Mesendoderm (in vitro differentiated cells): ENCODE results near the gene PNLIPRP2.

Source experiments
- DNase-seq: peaks from one replicate; pipeline ENCODE4 v3.0.0; 2013
- H2AK5ac ChIP-seq: 2 replicates; pipeline ENCODE4 v1.6.1; 2013; ENCODE audit warnings: low read length, inconsistent platforms
- H2BK120ac ChIP-seq: 2 replicates; pipeline ENCODE4 v1.6.1; 2013; ENCODE audit warnings: low read depth, mild to moderate bottlenecking, low read length, moderate library complexity, mixed read lengths
- H2BK15ac ChIP-seq: replicated peaks from 2 replicates; pipeline ENCODE4 v1.6.1; 2013; ENCODE audit warnings: low read depth, mild to moderate bottlenecking, moderate library complexity
- H2BK5ac ChIP-seq: 2 replicates; pipeline ENCODE4 v1.6.1; 2013; ENCODE audit warnings: low read length, inconsistent platforms
- H3K18ac ChIP-seq: 2 replicates; pipeline ENCODE4 v1.6.1; 2013; ENCODE audit warnings: mild to moderate bottlenecking, low read length, mixed read lengths
- H3K23ac ChIP-seq: one replicate; pipeline ENCODE4 v1.6.1; 2013; ENCODE audit warnings: low read length
- H3K27ac ChIP-seq: 2 replicates; pipeline ENCODE4 v1.5.1; 2013; ENCODE audit warnings: low read depth, mild to moderate bottlenecking, inconsistent platforms, low read length, moderate library complexity
- H3K27me3 ChIP-seq: 2 replicates; pipeline ENCODE4 v1.6.1; 2013; ENCODE audit warnings: low read length, control low read depth, mild to moderate bottlenecking, inconsistent platforms; ENCODE audit not compliant: insufficient read depth, poor library complexity
- H3K36me3 ChIP-seq: 2 replicates; pipeline ENCODE4 v1.6.1; 2013; ENCODE audit warnings: low read length, inconsistent platforms; ENCODE audit not compliant: control insufficient read depth, insufficient read depth
- H3K4ac ChIP-seq: one replicate; pipeline ENCODE4 v1.6.1; 2013; ENCODE audit warnings: low read depth, mild to moderate bottlenecking, low read length, moderate library complexity
- H3K4me1 ChIP-seq: 2 replicates; pipeline ENCODE4 v1.6.1; 2013; ENCODE audit warnings: low read depth, low read length, inconsistent platforms; ENCODE audit not compliant: control insufficient read depth
- H3K4me2 ChIP-seq: 2 replicates; pipeline ENCODE4 v1.6.1; 2013; ENCODE audit warnings: low read length
- H3K4me3 ChIP-seq: 2 replicates; pipeline ENCODE4 v1.5.1; 2013; ENCODE audit warnings: mild to moderate bottlenecking, low read length
- H3K56ac ChIP-seq: one replicate; pipeline ENCODE4 v1.6.1; 2013; ENCODE audit warnings: low read length
- H3K79me1 ChIP-seq: 2 replicates; pipeline ENCODE4 v1.6.1; 2013; ENCODE audit warnings: low read length, inconsistent platforms
- H3K79me2 ChIP-seq: 2 replicates; pipeline ENCODE4 v1.6.1; 2013; ENCODE audit warnings: mild to moderate bottlenecking, low read length; ENCODE audit not compliant: control insufficient read depth, insufficient read depth
- H3K9ac ChIP-seq: 2 replicates; pipeline ENCODE4 v1.6.1; 2013; ENCODE audit warnings: low read length, inconsistent platforms
- H4K5ac ChIP-seq: one replicate; pipeline ENCODE4 v1.6.1; 2013; ENCODE audit warnings: low read length
- H4K8ac ChIP-seq: one replicate; pipeline ENCODE4 v1.6.1; 2013; ENCODE audit warnings: low read depth, mild to moderate bottlenecking, control low read depth, low read length, moderate library complexity
- WGBS: extraction: QIAGEN DNeasy Blood & Tissue Kit; methylation state at CpG from one replicate; pipeline ENCODE4 v1.1.7; 2013; ENCODE audit warnings: low lambda C conversion rate, missing lambda C conversion rate; ENCODE audit not compliant: insufficient coverage; ENCODE audit errors: extremely low coverage; 5-methylcytosine and 5-hydroxymethylcytosine counted together

PNLIPRP2 gene

DNA sequence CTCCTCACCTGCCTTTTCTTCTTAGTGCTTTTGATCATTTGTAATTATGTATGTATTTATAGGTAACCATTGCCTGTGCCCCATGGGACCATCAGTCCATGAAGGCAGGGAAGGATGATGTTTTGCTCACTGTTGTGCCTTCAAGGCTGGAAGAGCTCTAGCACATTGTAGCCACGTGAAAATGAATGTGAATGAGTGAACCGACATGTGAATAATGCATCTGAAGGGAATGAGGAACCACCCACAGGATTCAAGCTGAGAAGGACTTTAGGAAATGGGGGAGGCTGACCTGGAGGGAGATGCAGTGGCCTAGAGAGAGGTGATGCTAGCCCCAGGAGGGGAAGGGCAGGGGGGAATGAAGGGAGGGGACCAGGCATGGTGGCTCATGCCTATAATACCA lies 6.0 kb upstream of the PNLIPRP2 start:
- H3K56ac ChIP-seq, result no peak overlapping the region
- no peak overlapping the region for H2BK120ac ChIP-seq
- no peak overlapping the region for H2AK5ac ChIP-seq
- H4K8ac ChIP-seq, result no peak overlapping the region
- H2BK5ac ChIP-seq, result no peak overlapping the region
- no peak for DNase-seq
- H3K23ac ChIP-seq, result no peak overlapping the region
- no peak overlapping the region for H3K4me2 ChIP-seq
- H3K79me2 ChIP-seq, result no peaks in the 10 kb centered on the region
- H3K4me1 ChIP-seq, result no peaks in the 10 kb centered on the region
- H3K79me1 ChIP-seq, result no peaks in the 10 kb centered on the region
- no peak overlapping the region for H3K18ac ChIP-seq
- H3K36me3 ChIP-seq, result no peaks in the 10 kb centered on the region
- no peak overlapping the region for H3K9ac ChIP-seq
- WGBS, result no CpG with 5 or more reads among the region's 2 CpGs
- no peak overlapping the region for H3K27ac ChIP-seq
- H3K4me3 ChIP-seq, result no peak overlapping the region
- no peak overlapping the region for H3K4ac ChIP-seq
- no peak overlapping the region for H2BK15ac ChIP-seq
- no peaks in the 10 kb centered on the region for H3K27me3 ChIP-seq
- no peak overlapping the region for H4K5ac ChIP-seq

DNA sequence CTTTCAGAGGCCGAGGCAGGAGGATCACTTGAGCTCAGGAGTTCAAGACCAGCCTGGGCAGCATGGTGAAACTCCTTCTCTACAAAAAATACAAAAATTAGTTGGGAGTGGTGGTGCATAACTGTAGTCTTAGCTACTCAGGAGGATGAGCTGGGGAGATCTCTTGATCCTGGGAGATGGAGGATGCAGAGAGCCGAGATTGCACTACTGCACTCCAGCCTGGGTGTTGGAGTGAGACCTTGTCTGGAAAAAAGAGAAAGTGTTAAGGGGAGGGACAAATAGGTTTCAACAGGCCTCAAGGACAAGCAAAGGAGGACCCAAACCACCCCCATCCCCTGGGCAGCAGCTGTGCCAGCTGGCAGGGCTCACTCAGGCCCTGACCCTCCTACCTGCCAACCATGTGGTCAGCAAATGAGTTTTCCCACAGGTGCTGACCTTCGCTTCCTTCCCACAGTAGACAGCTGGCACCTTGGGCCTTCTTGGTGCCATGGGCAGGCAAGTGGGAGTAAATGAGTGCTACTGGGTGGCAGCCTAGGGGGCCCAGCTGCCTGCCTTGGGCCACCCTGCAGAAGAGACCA lies 5.5 kb upstream of the PNLIPRP2 start:
- Histone ChIP-seq H4K8ac (no peak overlapping the region), H3K23ac (no peak overlapping the region), H3K4ac (no peak overlapping the region), H2BK5ac (no peak overlapping the region), H3K27me3 (no peaks in the 10 kb centered on the region), H3K4me2 (no peak overlapping the region), H3K27ac (no peak overlapping the region), H3K4me1 (no peaks in the 10 kb centered on the region), H3K56ac (no peak overlapping the region), H2AK5ac (no peak overlapping the region), H3K18ac (no peak overlapping the region), H3K79me1 (no peaks in the 10 kb centered on the region), H3K9ac (no peak overlapping the region), H3K79me2 (no peaks in the 10 kb centered on the region), H2BK15ac (no peak overlapping the region), H3K4me3 (no peak overlapping the region), H3K36me3 (no peaks in the 10 kb centered on the region), H2BK120ac (no peak overlapping the region), H4K5ac (no peak overlapping the region)
- no peak for DNase-seq
- WGBS, result no CpG with 5 or more reads among the region's 3 CpGs

GRCh38 chr10:116621476-116621875 lies 723 bp downstream of the PNLIPRP2 start:
- no CpG with 5 or more reads among the region's 8 CpGs for WGBS
- H4K8ac ChIP-seq, result no peak overlapping the region
- H2BK5ac ChIP-seq, result no peak overlapping the region
- H3K36me3 ChIP-seq, result no peaks in the 10 kb centered on the region
- no peak overlapping the region for H3K9ac ChIP-seq
- no peak overlapping the region for H2BK15ac ChIP-seq
- no peak overlapping the region for H3K4ac ChIP-seq
- no peak overlapping the region for H2AK5ac ChIP-seq
- no peaks in the 10 kb centered on the region for H3K4me1 ChIP-seq
- H3K79me2 ChIP-seq, result no peaks in the 10 kb centered on the region
- H3K27ac ChIP-seq, result no peak overlapping the region
- H2BK120ac ChIP-seq, result no peak overlapping the region
- no peak overlapping the region for H3K4me3 ChIP-seq
- H3K4me2 ChIP-seq, result no peak overlapping the region
- no peak for DNase-seq
- no peak overlapping the region for H3K18ac ChIP-seq
- H3K79me1 ChIP-seq, result no peaks in the 10 kb centered on the region
- no peak overlapping the region for H4K5ac ChIP-seq
- no peak overlapping the region for H3K23ac ChIP-seq
- no peaks in the 10 kb centered on the region for H3K27me3 ChIP-seq
- no peak overlapping the region for H3K56ac ChIP-seq

GRCh38 chr10:116621934-116622655 lies 1.3 kb downstream of the PNLIPRP2 start:
- Histone ChIP-seq H4K8ac (no peak overlapping the region), H3K4ac (no peak overlapping the region), H3K4me2 (no peak overlapping the region), H3K27me3 (no peaks in the 10 kb centered on the region), H4K5ac (no peak overlapping the region), H3K36me3 (no peaks in the 10 kb centered on the region), H2BK15ac (no peak overlapping the region), H2BK120ac (no peak overlapping the region), H3K4me1 (no peaks in the 10 kb centered on the region), H3K9ac (no peak overlapping the region), H3K27ac (no peak overlapping the region), H3K4me3 (no peak overlapping the region), H2AK5ac (no peak overlapping the region), H3K56ac (no peak overlapping the region), H3K18ac (no peak overlapping the region), H3K79me1 (no peaks in the 10 kb centered on the region), H3K79me2 (no peaks in the 10 kb centered on the region), H3K23ac (no peak overlapping the region), H2BK5ac (no peak overlapping the region)
- no CpG with 5 or more reads among the region's 11 CpGs for WGBS
- DNase-seq, result no peak

GRCh38 chr10:116625845-116626244 lies 5.1 kb downstream of the PNLIPRP2 start:
- H3K23ac ChIP-seq, result no peak overlapping the region
- no peak overlapping the region for H2BK5ac ChIP-seq
- H2BK120ac ChIP-seq, result no peak overlapping the region
- H3K79me2 ChIP-seq, result no peaks in the 10 kb centered on the region
- no peaks in the 10 kb centered on the region for H3K36me3 ChIP-seq
- no peak overlapping the region for H3K9ac ChIP-seq
- H3K4ac ChIP-seq, result no peak overlapping the region
- no peaks in the 10 kb centered on the region for H3K79me1 ChIP-seq
- no peak overlapping the region for H3K56ac ChIP-seq
- DNase-seq, result no peak
- no peak overlapping the region for H3K27ac ChIP-seq
- no peak overlapping the region for H3K18ac ChIP-seq
- H3K4me2 ChIP-seq, result no peak overlapping the region
- no peak overlapping the region for H4K8ac ChIP-seq
- H2BK15ac ChIP-seq, result no peak overlapping the region
- peaks cover 8% of the 10 kb centered on the region for H3K4me1 ChIP-seq
- no CpG with 5 or more reads among the region's 7 CpGs for whole genome bisulfite sequencing
- no peak overlapping the region for H3K4me3 ChIP-seq
- no peak overlapping the region for H2AK5ac ChIP-seq
- no peaks in the 10 kb centered on the region for H3K27me3 ChIP-seq
- no peak overlapping the region for H4K5ac ChIP-seq

DNA sequence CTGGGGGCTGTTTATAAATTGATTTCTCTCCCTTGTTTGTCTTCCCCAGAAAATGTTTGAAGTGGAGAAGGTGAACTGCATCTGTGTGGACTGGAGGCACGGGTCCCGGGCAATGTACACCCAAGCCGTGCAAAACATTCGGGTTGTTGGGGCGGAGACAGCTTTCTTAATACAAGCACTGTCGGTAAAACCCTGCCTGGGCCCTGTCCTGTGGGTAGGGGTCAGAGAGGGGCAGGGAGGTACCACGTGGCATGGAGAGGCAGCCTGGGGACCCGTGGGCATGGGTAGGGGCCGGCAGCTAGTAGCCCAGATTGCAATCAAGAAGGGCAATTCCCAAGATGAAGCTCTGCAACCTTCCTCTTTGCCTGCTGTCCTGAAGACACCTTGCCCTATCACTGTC lies 6.1 kb downstream of the PNLIPRP2 start:
- no peaks in the 10 kb centered on the region for H3K27me3 ChIP-seq
- no peaks in the 10 kb centered on the region for H3K36me3 ChIP-seq
- H2AK5ac ChIP-seq, result no peak overlapping the region
- no peak overlapping the region for H3K18ac ChIP-seq
- H3K79me2 ChIP-seq, result no peaks in the 10 kb centered on the region
- H3K79me1 ChIP-seq, result no peaks in the 10 kb centered on the region
- no peak overlapping the region for H3K4me2 ChIP-seq
- H3K4me1 ChIP-seq, result peaks cover 8% of the 10 kb centered on the region
- H2BK120ac ChIP-seq, result no peak overlapping the region
- H3K4ac ChIP-seq, result no peak overlapping the region
- WGBS, result no CpG with 5 or more reads among the region's 9 CpGs
- H3K9ac ChIP-seq, result no peak overlapping the region
- H3K4me3 ChIP-seq, result no peak overlapping the region
- no peak overlapping the region for H4K8ac ChIP-seq
- no peak overlapping the region for H2BK5ac ChIP-seq
- DNase-seq, result no peak
- H3K27ac ChIP-seq, result no peak overlapping the region
- no peak overlapping the region for H3K56ac ChIP-seq
- H2BK15ac ChIP-seq, result no peak overlapping the region
- no peak overlapping the region for H4K5ac ChIP-seq
- no peak overlapping the region for H3K23ac ChIP-seq
